OCI-LY3 (cell line): ENCODE measurements around the gene FAM53B.

Experiments
- H2AFZ ChIP-seq: fragments of 200-600, 300-600 bp; shearing (Covaris generic); 2 replicates; pipeline ENCODE4 v1.6.0; 2014; ENCODE audit warnings: antibody characterized with exemption, low read depth, low read length
- H3K27ac ChIP-seq: fragments of 200-600, 300-600 bp; sonication (generic); 2 replicates; pipeline ENCODE4 v1.5.1; 2014; ENCODE audit warnings: mild to moderate bottlenecking, low read length, moderate library complexity, mixed read lengths
- H3K27me3 ChIP-seq: fragments of 200-600, 300-600 bp; sonication (generic); 2 replicates; pipeline ENCODE4 v1.6.1; 2014; ENCODE audit warnings: low read depth, low read length, mixed read lengths
- H3K36me3 ChIP-seq: fragments of 200-600, 300-600 bp; sonication (generic); replicated peaks from 2 replicates; pipeline ENCODE3; 2014; ENCODE audit warnings: low read depth, low read length, mixed read lengths
- H3K4me1 ChIP-seq: fragments of 300-600, 200-600 bp; sonication (generic); 2 replicates; pipeline ENCODE4 v1.6.1; 2014; ENCODE audit warnings: low read length, mixed read lengths
- H3K4me2 ChIP-seq: fragments of 200-600, 300-600 bp; sonication (generic); 2 replicates; pipeline ENCODE4 v1.6.1; 2014; ENCODE audit warnings: low read length, mixed read lengths
- H3K4me3 ChIP-seq: fragments of 300-600, 200-600 bp; sonication (generic); 2 replicates; pipeline ENCODE4 v1.5.1; 2014; ENCODE audit warnings: antibody characterized with exemption, mild to moderate bottlenecking, low read length, moderate library complexity
- H3K79me2 ChIP-seq: fragments of 300-600, 200-600 bp; shearing (Covaris generic); 2 replicates; pipeline ENCODE4 v1.6.1; 2014; ENCODE audit warnings: mild to moderate bottlenecking, low read length, mixed read lengths
- H3K9ac ChIP-seq: fragments of 300-600, 200-600 bp; shearing (Covaris generic); 2 replicates; pipeline ENCODE4 v1.6.0; 2014; ENCODE audit warnings: mild to moderate bottlenecking, low read length, moderate library complexity
- H3K9me3 ChIP-seq: fragments of 200-600, 300-600 bp; shearing (Covaris generic); 2 replicates; pipeline ENCODE4 v1.6.1; 2014; ENCODE audit warnings: low read length, mixed read lengths; ENCODE audit not compliant: insufficient read depth
- H4K20me1 ChIP-seq: fragments of 200-600, 300-600 bp; sonication (generic); 2 replicates; pipeline ENCODE4 v1.6.1; 2016; ENCODE audit warnings: low read length, mixed read lengths; ENCODE audit not compliant: insufficient read depth
- EZH2phosphoT487 ChIP-seq: fragments of 200-600 bp; shearing (Covaris generic); IDR thresholded peaks from 2 replicates; pipeline ENCODE4 v1.6.1; 2018; ENCODE audit warnings: antibody characterized with exemption, mixed run types, low read depth
- TF ChIP-seq, protein P1 (sequence below): fragments of 200-600, 300-600 bp; sonication (generic); IDR thresholded peaks from 2 replicates; pipeline ENCODE4 v1.5.1; 2014; ENCODE audit warnings: antibody characterized with exemption, low read length, low read depth

FAM53B gene

DNA sequence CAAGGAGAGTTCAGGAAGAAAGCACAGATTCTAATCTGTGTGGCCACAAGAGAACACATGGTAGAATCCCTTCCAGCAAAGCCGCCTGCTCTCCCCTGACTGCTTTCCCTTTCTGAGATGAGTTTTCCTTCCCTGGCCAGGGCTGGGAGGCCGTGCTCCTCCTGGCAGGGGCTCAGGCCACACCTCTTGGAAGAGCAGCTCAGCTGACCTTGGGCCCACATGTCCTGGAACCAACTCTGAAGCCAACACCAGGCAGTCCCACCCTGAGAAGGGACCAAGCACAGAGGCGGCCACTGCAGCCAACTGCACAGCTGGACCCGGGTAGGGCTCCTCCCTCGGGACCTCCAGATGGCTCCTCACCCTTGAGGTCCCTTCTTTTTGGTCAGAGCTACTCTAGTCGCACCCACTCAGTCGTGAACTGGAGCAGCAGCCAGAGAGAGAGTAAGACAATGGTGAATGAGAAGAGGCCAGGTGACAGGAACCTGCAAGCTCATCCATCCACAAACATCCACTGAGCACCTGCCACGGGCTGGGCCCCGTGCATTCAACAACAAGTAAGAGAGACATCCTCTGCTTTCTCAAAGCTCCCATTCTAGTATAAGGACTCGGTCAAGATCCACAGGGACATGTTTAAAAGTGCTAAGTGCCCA is 40.3 kb downstream of the FAM53B start:
- TF ChIP-seq EZH2phosphoT487 = no peak
- TF ChIP-seq, protein P1, sequence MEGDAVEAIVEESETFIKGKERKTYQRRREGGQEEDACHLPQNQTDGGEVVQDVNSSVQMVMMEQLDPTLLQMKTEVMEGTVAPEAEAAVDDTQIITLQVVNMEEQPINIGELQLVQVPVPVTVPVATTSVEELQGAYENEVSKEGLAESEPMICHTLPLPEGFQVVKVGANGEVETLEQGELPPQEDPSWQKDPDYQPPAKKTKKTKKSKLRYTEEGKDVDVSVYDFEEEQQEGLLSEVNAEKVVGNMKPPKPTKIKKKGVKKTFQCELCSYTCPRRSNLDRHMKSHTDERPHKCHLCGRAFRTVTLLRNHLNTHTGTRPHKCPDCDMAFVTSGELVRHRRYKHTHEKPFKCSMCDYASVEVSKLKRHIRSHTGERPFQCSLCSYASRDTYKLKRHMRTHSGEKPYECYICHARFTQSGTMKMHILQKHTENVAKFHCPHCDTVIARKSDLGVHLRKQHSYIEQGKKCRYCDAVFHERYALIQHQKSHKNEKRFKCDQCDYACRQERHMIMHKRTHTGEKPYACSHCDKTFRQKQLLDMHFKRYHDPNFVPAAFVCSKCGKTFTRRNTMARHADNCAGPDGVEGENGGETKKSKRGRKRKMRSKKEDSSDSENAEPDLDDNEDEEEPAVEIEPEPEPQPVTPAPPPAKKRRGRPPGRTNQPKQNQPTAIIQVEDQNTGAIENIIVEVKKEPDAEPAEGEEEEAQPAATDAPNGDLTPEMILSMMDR = no peak
- no peak overlapping the region for H3K4me3 ChIP-seq
- H3K79me2 ChIP-seq = peaks cover 6% of the 10 kb centered on the region
- peaks cover 33% of the 10 kb centered on the region for H3K36me3 ChIP-seq
- H4K20me1 ChIP-seq = peaks cover 28% of the 10 kb centered on the region
- H2AFZ ChIP-seq = no peak overlapping the region
- no peak overlapping the region for H3K9ac ChIP-seq
- no peak overlapping the region for H3K27ac ChIP-seq
- H3K4me2 ChIP-seq = no peak overlapping the region
- no peaks in the 10 kb centered on the region for H3K9me3 ChIP-seq
- H3K27me3 ChIP-seq = no peaks in the 10 kb centered on the region
- H3K4me1 ChIP-seq = peaks cover 15% of the 10 kb centered on the region

DNA sequence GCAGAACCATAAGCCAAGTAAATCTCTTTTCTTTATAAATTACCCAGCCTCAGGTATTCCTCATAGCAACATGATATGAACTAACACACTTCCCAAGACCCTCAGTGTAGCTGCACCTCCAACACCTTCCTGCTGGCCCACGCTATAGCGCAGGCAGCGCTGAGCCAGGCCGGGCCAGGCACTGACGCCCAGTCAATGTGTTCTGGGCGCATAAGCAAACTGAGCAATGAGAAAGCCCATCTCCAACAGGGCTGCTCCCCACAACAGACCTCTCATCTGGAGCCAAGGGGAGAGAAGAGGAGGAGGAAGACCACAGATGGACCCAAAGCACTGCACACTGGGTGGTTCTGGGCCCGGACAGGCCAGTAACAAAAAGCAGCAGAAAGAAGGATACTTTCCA is 40.8 kb downstream of the FAM53B start:
- Histone ChIP-seq H3K27ac (no peak overlapping the region), H3K79me2 (peaks cover 6% of the 10 kb centered on the region), H3K9ac (no peak overlapping the region)

DNA sequence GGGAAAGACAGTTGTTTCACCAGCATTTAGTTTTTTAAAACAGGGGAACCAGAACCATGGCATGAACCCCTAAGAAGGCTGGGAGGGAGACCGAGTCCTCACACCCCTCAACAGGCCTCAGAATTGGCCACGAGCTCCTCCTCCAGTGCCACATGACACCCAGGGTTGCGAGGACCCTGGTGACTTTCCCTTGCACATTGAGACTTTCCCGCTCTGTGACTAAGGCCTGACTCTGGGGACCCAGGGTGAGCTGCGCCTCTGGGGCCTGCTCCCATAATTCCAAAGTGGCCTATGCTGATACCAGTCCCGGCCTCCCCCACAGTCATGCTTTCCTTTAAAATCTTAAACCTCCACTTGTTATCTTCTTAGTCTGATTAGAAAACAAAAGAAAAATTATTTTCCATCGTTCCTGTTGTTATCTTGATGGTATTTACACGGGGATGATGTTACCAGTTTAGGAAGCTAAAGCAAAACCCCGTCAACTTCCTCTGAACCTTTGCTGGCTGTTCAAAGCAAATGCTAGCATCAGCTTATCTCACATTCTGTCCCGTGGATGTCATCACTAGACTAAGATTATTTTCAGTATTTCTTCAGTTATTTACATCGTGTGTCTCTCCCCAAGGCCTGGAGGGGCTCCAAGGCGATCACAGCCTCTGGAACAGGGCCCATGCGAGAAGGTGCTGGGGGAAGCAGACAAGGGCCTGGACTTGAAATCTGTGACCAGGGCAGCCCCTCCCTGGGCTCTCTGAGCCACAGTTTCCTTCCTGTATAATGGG is 42.1 kb downstream of the FAM53B start:
- Histone ChIP-seq H4K20me1 (peaks cover 17% of the 10 kb centered on the region), H3K79me2 (peaks cover 17% of the 10 kb centered on the region; the same call in 1 of the 2 replicates), H3K4me2 (no peak overlapping the region), H3K36me3 (peaks cover 36% of the 10 kb centered on the region), H3K27ac (no peak overlapping the region), H3K9me3 (no peaks in the 10 kb centered on the region), H3K4me1 (peaks cover 33% of the 10 kb centered on the region), H2AFZ (no peak overlapping the region), H3K9ac (no peak overlapping the region), H3K27me3 (no peaks in the 10 kb centered on the region), H3K4me3 (no peak overlapping the region)
- TF ChIP-seq, protein P1 = no peak
- no peak for TF ChIP-seq EZH2phosphoT487

More for the DNA sequence above, 40.8 kb downstream of the FAM53B start:
- Histone ChIP-seq H4K20me1 (peaks cover 23% of the 10 kb centered on the region), H3K4me3 (no peak overlapping the region), H3K9me3 (no peaks in the 10 kb centered on the region), H3K4me1 (peaks cover 20% of the 10 kb centered on the region), H3K4me2 (no peak overlapping the region), H3K27me3 (no peaks in the 10 kb centered on the region), H3K36me3 (peaks cover 33% of the 10 kb centered on the region), H2AFZ (no peak overlapping the region)
- no peak for TF ChIP-seq EZH2phosphoT487
- TF ChIP-seq, protein P1 = no peak

DNA sequence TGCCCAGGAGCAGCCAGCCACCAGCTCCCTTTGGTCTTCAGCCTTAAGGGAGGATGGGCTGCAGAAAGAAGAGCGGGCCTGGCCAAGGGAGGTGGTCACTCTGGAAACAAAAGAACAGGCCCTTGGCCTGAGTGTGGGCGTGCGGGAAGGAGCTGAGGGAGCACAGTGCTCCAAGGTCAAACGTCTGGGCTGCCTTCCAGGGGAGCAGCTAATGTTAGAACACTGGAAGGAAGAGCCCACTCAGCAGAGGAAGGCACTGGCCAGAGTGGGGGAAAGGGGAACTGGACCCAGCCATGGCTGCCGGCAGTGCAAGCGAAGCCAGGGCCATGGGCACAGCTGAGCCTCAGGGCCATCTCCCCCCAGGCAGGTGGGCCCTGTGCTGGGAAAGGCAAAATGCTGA is 42.7 kb downstream of the FAM53B start:
- H3K4me1 ChIP-seq = peaks cover 40% of the 10 kb centered on the region
- no peak overlapping the region for H3K4me3 ChIP-seq
- no peaks in the 10 kb centered on the region for H3K27me3 ChIP-seq
- peaks cover 21% of the 10 kb centered on the region; the same call in 1 of the 2 replicates for H3K79me2 ChIP-seq
- no peak overlapping the region for H3K27ac ChIP-seq
- peaks cover 12% of the 10 kb centered on the region; the same call in 1 of the 2 replicates for H4K20me1 ChIP-seq
- no peaks in the 10 kb centered on the region for H3K9me3 ChIP-seq
- H3K9ac ChIP-seq = no peak overlapping the region
- H3K4me2 ChIP-seq = no peak overlapping the region
- no peak overlapping the region for H2AFZ ChIP-seq
- no peak for TF ChIP-seq EZH2phosphoT487
- TF ChIP-seq, protein P1 = no peak
- peaks cover 37% of the 10 kb centered on the region for H3K36me3 ChIP-seq
